ENCODE measurements around the gene EIF5A. TPM values are rescaled to one million over a fixed set of nuclear protein-coding genes. Genes with fewer than 3 reads are reported as not detected.

Gene EIF5A
- total and polyA plus RNA-seq, 4 donors, result 179 to 506 (median 302) TPM

DNA sequence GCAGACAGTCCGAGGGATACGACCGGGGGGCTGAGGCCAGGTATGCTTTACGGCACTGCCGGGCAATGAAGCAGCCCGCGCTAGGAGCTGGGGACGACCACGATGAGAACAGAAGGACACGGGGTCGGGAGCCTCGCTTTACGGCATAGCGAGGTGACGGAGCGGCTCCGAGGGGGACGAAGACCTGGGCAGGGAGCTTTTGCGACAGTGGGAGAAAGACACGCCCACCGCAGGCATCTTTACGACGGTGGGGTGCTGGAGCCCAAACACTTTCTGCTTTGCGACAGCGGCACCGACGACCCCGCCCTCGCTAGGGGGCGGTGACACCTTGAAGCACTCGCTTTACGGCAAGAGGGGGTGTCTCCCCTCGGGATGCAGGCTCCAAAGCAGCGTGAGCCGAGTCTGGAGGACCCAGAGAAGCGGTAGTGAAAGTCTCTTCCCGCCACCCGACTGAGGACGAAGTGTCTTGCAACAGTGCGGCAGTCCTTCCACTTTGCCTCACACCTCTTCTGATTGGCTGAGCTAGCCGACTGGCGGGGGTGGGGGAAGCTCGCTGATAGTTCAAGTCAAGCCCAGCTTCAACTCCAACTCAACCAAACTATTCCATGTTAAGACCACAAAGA, 22.1 kb downstream of the EIF5A start:
- H3K9me3 ChIP-seq (ENCODE audit: control insufficient read depth in 4 of 4, low read length in 3 of 4), result no peaks in the 10 kb centered on the region
- H3K4me3 ChIP-seq (ENCODE audit: low read depth in 1 of 3, low read length in 3 of 3), result peak overlapping the region; percentile 70 to 93 (median 84)
- peaks cover 0 to 18% (median 6%) of the 10 kb centered on the region in 4 donors for H3K36me3 ChIP-seq (ENCODE audit: control insufficient read depth in 4 of 4, insufficient read depth in 3 of 4, low read depth in 1 of 4, low read length in 3 of 4)
- peak; percentile 95 for DNase-seq (ENCODE audit: low spot score)
- peaks cover 8 to 22% (median 15%) of the 10 kb centered on the region in 4 donors for H3K4me1 ChIP-seq (ENCODE audit: control insufficient read depth in 4 of 4, insufficient read depth in 4 of 4, low read length in 3 of 4)
- H3K27ac ChIP-seq (ENCODE audit: low read depth in 1 of 2, low read length in 2 of 2), result peak overlapping the region; percentile 65 to 82
- under 1% methylated on average over 43 of the region's 43 CpGs for WGBS
- H3K27me3 ChIP-seq (ENCODE audit: control insufficient read depth in 4 of 4, insufficient read depth in 4 of 4, low read length in 3 of 4), result no peaks in the 10 kb centered on the region
- TF ChIP-seq JUND (IDR thresholded peaks at IDR 0.05) (no peak), RXRA (IDR thresholded peaks at IDR 0.05) (peak; percentile 52 to 73), SP1 (IDR thresholded peaks at IDR 0.05) (peak; percentile 69), EGR1 (IDR thresholded peaks at IDR 0.05; ENCODE audit: low read depth in 2 of 2) (no peak), RAD21 (IDR thresholded peaks at IDR 0.05) (no peak), ATF3 (IDR thresholded peaks at IDR 0.05) (no peak), GABPA (IDR thresholded peaks at IDR 0.05 in 1 of 2, conservative IDR thresholded peaks at IDR 0.05 in 1 of 2) (peak in 1 of 2 donors; percentile 75), ZBTB33 (IDR thresholded peaks at IDR 0.05) (peak; percentile 9), HNF4G (IDR thresholded peaks at IDR 0.05) (no peak), TAF1 (conservative IDR thresholded peaks at IDR 0.05) (no peak), HNF4A (conservative IDR thresholded peaks at IDR 0.05) (peak in 1 of 2 donors; percentile 46), MAX (IDR thresholded peaks at IDR 0.05) (no peak), FOXA2 (IDR thresholded peaks at IDR 0.05) (no peak), YY1 (IDR thresholded peaks at IDR 0.05) (peak; percentile 92), FOXA1 (IDR thresholded peaks at IDR 0.05) (peak; percentile 12), NR2F2 (IDR thresholded peaks at IDR 0.05) (peak; percentile 43)
- TF ChIP-seq, protein P1, sequence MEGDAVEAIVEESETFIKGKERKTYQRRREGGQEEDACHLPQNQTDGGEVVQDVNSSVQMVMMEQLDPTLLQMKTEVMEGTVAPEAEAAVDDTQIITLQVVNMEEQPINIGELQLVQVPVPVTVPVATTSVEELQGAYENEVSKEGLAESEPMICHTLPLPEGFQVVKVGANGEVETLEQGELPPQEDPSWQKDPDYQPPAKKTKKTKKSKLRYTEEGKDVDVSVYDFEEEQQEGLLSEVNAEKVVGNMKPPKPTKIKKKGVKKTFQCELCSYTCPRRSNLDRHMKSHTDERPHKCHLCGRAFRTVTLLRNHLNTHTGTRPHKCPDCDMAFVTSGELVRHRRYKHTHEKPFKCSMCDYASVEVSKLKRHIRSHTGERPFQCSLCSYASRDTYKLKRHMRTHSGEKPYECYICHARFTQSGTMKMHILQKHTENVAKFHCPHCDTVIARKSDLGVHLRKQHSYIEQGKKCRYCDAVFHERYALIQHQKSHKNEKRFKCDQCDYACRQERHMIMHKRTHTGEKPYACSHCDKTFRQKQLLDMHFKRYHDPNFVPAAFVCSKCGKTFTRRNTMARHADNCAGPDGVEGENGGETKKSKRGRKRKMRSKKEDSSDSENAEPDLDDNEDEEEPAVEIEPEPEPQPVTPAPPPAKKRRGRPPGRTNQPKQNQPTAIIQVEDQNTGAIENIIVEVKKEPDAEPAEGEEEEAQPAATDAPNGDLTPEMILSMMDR (IDR thresholded peaks at IDR 0.05; ENCODE audit: low read depth, low read length, missing input control), result no peak
- TF ChIP-seq, protein P2, sequence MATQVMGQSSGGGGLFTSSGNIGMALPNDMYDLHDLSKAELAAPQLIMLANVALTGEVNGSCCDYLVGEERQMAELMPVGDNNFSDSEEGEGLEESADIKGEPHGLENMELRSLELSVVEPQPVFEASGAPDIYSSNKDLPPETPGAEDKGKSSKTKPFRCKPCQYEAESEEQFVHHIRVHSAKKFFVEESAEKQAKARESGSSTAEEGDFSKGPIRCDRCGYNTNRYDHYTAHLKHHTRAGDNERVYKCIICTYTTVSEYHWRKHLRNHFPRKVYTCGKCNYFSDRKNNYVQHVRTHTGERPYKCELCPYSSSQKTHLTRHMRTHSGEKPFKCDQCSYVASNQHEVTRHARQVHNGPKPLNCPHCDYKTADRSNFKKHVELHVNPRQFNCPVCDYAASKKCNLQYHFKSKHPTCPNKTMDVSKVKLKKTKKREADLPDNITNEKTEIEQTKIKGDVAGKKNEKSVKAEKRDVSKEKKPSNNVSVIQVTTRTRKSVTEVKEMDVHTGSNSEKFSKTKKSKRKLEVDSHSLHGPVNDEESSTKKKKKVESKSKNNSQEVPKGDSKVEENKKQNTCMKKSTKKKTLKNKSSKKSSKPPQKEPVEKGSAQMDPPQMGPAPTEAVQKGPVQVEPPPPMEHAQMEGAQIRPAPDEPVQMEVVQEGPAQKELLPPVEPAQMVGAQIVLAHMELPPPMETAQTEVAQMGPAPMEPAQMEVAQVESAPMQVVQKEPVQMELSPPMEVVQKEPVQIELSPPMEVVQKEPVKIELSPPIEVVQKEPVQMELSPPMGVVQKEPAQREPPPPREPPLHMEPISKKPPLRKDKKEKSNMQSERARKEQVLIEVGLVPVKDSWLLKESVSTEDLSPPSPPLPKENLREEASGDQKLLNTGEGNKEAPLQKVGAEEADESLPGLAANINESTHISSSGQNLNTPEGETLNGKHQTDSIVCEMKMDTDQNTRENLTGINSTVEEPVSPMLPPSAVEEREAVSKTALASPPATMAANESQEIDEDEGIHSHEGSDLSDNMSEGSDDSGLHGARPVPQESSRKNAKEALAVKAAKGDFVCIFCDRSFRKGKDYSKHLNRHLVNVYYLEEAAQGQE (IDR thresholded peaks at IDR 0.05), result peak; percentile 46
- H3K9ac ChIP-seq (ENCODE audit: low read depth in 1 of 2, low read length in 2 of 2), result peak overlapping the region; percentile 57 to 68
